Bone marrow (tissue), 2 donors: ENCODE measurements around the gene NTSR2.

Experiments
- DNase-seq, 2 donors: peaks; one replicate each; lab custom pipeline; 2025; lab: John Stamatoyannopoulos, UW

The NTSR2 gene

GRCh38 chr2:11628675-11629074 is 41.3 kb downstream of the NTSR2 start:
- no peak for DNase-seq

- DNase-seq, result no peak
These were observed 44.3 kb downstream of the NTSR2 start for GRCh38 chr2:11625671-11626070.

- DNase-seq, result no peak
These were observed 45.1 kb downstream of the NTSR2 start for GRCh38 chr2:11624893-11625292.

- DNase-seq, result no peak
These were observed 47.4 kb downstream of the NTSR2 start for GRCh38 chr2:11622611-11623010.

- DNase-seq, result no peak
These were observed 48.6 kb downstream of the NTSR2 start for GRCh38 chr2:11621410-11621809.

- DNase-seq, result no peak
These were observed 51.3 kb downstream of the NTSR2 start for GRCh38 chr2:11618708-11619062.

- DNase-seq, result no peak
These were observed 51.8 kb downstream of the NTSR2 start for GRCh38 chr2:11617984-11618707.

GRCh38 chr2:11617527-11617926 is 52.5 kb downstream of the NTSR2 start:
- DNase-seq, result no peak

- no peak for DNase-seq
These were observed 53.1 kb downstream of the NTSR2 start for GRCh38 chr2:11616851-11617415.

GRCh38 chr2:11616097-11616687 is 53.8 kb downstream of the NTSR2 start:
- no peak for DNase-seq

- no peak for DNase-seq
These were observed 54.8 kb downstream of the NTSR2 start for GRCh38 chr2:11615209-11615608.

- DNase-seq, result no peak
These were observed 56.7 kb downstream of the NTSR2 start for GRCh38 chr2:11613297-11613696.

- no peak for DNase-seq
These were observed 57.3 kb downstream of the NTSR2 start for GRCh38 chr2:11612553-11613215.

- DNase-seq, result no peak
These were observed 58.7 kb downstream of the NTSR2 start for GRCh38 chr2:11611251-11611650.

- no peak for DNase-seq
These were observed 59.3 kb downstream of the NTSR2 start for GRCh38 chr2:11610624-11611242.
